Coronary artery (tissue), 2 donors: ENCODE results near the gene KAZN.
A peak's percentile ranks its signal among the peaks of the same experiment; 100 is the strongest.

Experiments used
- DNase-seq: peaks from one replicate; pipeline ENCODE4 v3.0.0-alpha.2; 2017; ENCODE audit warnings: low spot score
- H3K27ac ChIP-seq, 2 donors: fragments of 200-600 bp; sonication (generic); one replicate each; pipeline ENCODE4 v1.5.1; 2016 to 2019
- H3K4me3 ChIP-seq: fragments of 200-600 bp; sonication (generic); 2 replicates; pipeline ENCODE4 v1.5.1; 2016; ENCODE audit warnings: mild to moderate bottlenecking, moderate library complexity
- CTCF ChIP-seq: fragments of 200-600 bp; sonication (generic); IDR thresholded peaks from one replicate; pipeline ENCODE4 v1.5.1; 2019; ENCODE audit warnings: antibody characterized with exemption

Gene KAZN

DNA sequence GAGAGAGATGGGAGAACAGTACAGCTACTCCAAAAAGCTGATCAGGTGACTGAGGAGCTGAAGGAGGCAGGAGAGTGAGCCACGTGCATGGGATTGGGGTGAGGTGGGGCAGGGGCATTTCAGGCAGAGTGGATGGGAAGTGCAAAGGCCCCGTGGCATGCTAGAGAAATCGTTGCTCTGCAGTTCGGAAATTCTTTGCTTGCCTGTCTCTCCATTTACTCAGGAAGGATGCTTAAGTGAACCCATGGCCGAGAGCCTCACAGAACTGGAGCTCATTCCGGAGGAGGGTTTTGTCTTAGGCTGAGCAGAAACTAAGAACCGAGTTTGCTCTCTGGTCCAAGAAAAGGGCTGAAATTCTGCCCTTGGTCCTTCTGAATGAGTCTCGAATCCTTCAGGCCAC is 415.3 kb downstream of the KAZN start:
- no peak for DNase-seq
- H3K27ac ChIP-seq, result no peak overlapping the region
- TF ChIP-seq CTCF, result no peak
- no peak overlapping the region for H3K4me3 ChIP-seq

GRCh38 chr1:15014516-15014915 is 416.0 kb downstream of the KAZN start:
- DNase-seq, result no peak
- no peak for TF ChIP-seq CTCF
- Histone ChIP-seq H3K27ac (no peak overlapping the region), H3K4me3 (no peak overlapping the region)

DNA sequence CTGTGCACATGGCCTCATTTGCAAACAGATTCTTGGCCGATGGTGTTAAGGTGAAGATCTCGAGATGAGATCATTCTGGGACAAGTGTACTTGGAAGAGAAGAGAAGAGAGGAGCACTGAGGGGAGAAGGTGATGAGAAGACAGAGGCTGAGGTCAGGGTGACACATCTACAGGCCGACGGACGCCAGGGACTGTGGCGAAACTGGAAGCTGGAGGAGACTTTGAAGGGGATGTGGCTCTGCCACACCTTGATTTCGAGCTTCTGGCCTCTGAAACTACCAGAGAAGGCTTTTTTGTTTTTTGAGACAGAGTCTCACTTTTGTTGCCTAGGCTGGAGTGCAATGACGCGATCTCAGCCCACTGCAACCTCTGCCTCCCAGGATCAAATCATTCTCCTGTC is 417.5 kb downstream of the KAZN start:
- Histone ChIP-seq H3K27ac (no peak overlapping the region), H3K4me3 (no peak overlapping the region)
- DNase-seq, result no peak
- TF ChIP-seq CTCF, result no peak

- no peak for DNase-seq
- Histone ChIP-seq H3K27ac (no peak overlapping the region), H3K4me3 (no peak overlapping the region)
- no peak for TF ChIP-seq CTCF
Observed at GRCh38 chr1:15016526-15016925, 418.0 kb downstream of the KAZN start.

- no peak for TF ChIP-seq CTCF
- DNase-seq, result no peak
- H3K4me3 ChIP-seq, result no peak overlapping the region
- H3K27ac ChIP-seq, result no peak overlapping the region
Observed at GRCh38 chr1:15017120-15017519, 418.6 kb downstream of the KAZN start.

DNA sequence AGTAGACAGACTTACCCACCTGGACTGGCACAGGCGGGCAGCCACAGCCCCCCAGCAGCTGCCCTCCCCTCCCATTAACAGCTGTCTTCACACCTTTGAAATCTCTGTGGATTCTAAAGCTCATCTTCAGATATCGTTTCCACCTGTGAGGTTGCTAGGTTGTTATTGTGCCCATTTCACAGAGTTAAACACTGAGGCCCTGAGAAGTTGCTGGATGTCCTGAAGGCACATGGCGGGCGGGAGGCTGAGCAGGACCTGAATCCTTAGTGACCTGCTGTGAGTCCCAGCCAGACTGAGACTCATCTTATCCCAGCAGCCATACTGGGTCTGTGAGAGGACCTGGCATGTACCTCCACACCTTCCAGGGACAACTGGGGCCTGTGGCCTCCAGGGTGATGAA is 420.3 kb downstream of the KAZN start:
- H3K4me3 ChIP-seq, result no peak overlapping the region
- DNase-seq, result no peak
- no peak for TF ChIP-seq CTCF
- H3K27ac ChIP-seq, result no peak overlapping the region

- no peak for DNase-seq
- H3K4me3 ChIP-seq, result no peak overlapping the region
- peak overlapping the region in 1 of 2 donors; percentile 32 for H3K27ac ChIP-seq
- no peak for TF ChIP-seq CTCF
Observed at GRCh38 chr1:15020943-15021745, 422.7 kb downstream of the KAZN start.
